Temporal lobe (tissue), 1 donor: ENCODE measurements around the gene DNAAF1. TPM values are rescaled to one million over a fixed set of nuclear protein-coding genes. Genes with fewer than 3 reads are reported as not detected.

Experiments used
- total RNA-seq: library from RNA; depleted of rRNA; stranded (reverse); fragments of >200 nt; gene quantifications from one replicate; pipeline ENCODE4 v1.2.3, GENCODE V29; 2014

The DNAAF1 gene
- total RNA-seq, 1 donor from 2014 or later = 0.25 TPM

Other genes with a start within 250 kb of the DNAAF1 start
- gene MLYCD, start 246.2 kb upstream of the DNAAF1 start, total RNA-seq = 2.5 TPM
- 0.25 TPM for gene OSGIN1, start 192.1 kb upstream of the DNAAF1 start, total RNA-seq
- 3.0 TPM for gene NECAB2, start 177.1 kb upstream of the DNAAF1 start, total RNA-seq
- gene SLC38A8, start 102.5 kb upstream of the DNAAF1 start, total RNA-seq = not detected
- gene MBTPS1, start 28.4 kb upstream of the DNAAF1 start, total RNA-seq = 54.1 TPM
- gene HSDL1, start 131 bp upstream of the DNAAF1 start, total RNA-seq = 141 TPM
- gene TAF1C, start 41.7 kb downstream of the DNAAF1 start, total RNA-seq = 17.5 TPM
- not detected for gene ADAD2, start 45.8 kb downstream of the DNAAF1 start, total RNA-seq
- gene KCNG4, start 94.7 kb downstream of the DNAAF1 start, total RNA-seq = not detected
- gene WFDC1, start 149.6 kb downstream of the DNAAF1 start, total RNA-seq = 0.49 TPM
- gene ATP2C2, start 223.2 kb downstream of the DNAAF1 start, total RNA-seq = 6.9 TPM